Ramos (cell line): Measurements from ENCODE around the gene SIAH3.

Source experiments
- in situ Hi-C: fragments of 300-500 bp; cut with MboI; formaldehyde crosslinking; loops from one replicate; pipeline ENCODE4 v1.14.3; 2022; ENCODE audit warnings: low sequenced_read_pairs; ENCODE audit not compliant: unreplicated experiment

Gene SIAH3

GRCh38 chr13:45826731-45827130, 24.8 kb downstream of the SIAH3 start:
- in situ Hi-C loops, result no loop called here

DNA sequence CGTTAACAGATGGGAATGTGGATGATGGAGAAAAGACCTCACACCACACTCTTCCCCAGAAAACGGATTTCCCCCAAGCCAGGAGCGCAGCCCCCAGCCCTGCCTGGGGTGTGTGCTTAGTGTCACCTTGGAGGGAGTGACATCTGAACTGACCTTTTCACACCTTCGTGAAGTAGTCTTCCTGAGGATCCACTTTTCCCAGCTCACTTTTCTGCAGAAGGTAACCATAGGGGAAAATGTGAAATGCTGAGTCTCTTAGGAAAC, 26.2 kb downstream of the SIAH3 start:
- in situ Hi-C loops, result no loop called here

GRCh38 chr13:45823583-45823982, 28.0 kb downstream of the SIAH3 start:
- in situ Hi-C loops, result no loop called here

- in situ Hi-C loops, result no loop called here
Observed at GRCh38 chr13:45821811-45822210, 29.7 kb downstream of the SIAH3 start.

- in situ Hi-C loops, result no loop called here
Observed at GRCh38 chr13:45820106-45820838, 31.3 kb downstream of the SIAH3 start.

DNA sequence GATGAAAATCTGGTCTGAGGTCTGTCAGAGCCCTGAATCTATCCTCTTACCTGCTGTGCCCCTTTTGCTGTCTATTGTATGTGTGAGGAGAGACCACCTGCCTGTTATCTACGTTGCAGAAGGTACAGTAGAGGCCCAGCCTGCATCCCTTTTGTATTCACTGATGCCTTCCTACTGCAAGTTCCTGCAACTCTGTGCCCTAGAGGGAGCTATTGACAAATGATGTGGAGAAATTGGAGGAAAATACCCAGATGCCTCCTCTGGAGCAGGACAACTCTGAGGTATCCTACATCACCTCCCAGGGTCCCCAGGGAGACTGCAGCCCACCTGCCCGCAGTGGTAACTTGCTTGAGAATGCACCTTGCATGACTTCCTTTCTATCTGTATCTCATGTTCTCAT, 33.7 kb downstream of the SIAH3 start:
- in situ Hi-C loops, result no loop called here

DNA sequence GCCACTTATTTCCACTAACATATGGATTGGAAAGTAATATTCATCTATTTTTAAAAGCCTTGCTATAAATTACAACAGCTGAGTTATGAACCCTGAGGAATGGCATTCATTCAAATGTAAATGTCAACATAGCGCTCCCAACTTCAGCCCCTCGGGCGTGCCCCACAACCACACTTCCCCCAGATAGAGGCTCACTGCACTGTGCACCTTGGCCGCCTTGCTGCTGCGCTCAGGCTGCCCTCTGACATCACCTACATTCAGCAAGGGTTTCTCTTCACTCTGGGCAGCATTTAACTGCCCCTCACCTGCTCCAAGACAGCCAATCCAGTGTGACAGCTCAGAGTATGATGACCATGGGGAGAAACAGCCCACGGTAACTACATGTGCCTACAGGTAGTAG, 35.1 kb downstream of the SIAH3 start:
- in situ Hi-C loops, result no loop called here

DNA sequence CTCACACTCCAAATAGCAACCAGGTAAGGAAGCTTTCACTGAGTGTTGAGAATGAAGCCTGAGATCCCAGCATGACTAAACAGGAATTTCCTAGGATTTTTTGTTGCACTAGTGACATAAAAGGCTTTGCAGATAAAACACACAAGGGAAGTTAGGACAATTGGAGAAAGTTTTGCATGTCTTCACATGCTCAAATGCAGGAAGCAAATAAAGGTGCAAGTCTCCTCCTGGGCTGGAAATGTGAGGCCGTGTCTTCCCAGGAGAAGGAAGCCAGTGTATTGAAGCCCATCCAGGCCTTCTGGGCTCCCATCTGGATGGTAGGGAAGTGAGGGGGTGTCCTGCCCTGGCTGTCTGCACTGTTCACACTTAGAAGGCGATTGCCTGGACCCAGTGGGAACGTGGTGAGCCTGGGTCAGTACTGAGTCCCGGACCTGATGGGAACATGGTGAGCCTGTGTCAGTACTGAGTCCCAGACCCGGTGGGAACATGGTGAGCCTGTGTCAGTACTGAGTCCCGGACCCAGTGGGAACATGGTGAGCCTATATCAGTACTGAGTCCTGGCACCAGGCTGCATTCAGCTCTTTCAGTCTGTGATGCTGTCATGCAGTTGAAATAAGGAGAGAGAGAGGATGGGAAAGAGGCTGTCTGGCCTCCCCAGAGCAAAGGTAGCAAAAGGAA, 38.7 kb downstream of the SIAH3 start:
- in situ Hi-C loops, result no loop called here

DNA sequence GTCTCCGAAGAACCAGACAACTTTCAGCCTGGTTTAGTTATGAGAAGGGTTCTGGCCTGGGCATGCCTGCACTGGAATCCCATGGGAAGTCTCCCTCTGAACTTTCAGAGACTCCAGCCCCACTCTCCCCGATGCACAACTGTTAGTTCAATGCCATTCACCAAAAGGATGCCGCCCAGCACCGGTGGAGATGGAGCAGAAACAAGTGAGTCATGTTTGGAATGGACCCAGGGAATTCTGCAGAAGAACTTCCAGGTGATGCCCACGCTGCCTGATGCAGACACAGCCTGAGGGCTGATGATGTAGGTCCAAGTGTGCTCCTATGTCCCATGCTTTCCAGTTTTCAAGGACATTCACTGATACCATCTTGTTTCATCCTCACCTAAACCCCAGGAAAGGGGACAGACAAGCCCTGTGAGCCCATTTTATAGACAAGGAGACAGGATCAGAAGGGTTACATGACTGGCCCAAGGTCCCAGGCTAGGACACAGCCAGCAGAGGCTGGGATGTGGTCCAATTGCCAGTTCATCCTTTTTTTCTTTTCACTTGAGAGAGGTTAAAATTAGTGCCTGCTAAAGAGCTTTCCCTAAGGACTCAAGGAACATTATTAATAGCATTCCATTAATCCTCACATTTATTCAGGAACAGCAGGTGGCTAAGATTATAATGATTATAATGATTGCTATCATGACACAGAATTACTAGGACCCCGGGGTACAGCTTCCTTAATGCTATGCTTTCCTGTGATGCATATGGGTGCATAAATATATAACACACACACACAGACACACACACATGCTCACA, 39.5 kb downstream of the SIAH3 start:
- in situ Hi-C loops, result no loop called here

DNA sequence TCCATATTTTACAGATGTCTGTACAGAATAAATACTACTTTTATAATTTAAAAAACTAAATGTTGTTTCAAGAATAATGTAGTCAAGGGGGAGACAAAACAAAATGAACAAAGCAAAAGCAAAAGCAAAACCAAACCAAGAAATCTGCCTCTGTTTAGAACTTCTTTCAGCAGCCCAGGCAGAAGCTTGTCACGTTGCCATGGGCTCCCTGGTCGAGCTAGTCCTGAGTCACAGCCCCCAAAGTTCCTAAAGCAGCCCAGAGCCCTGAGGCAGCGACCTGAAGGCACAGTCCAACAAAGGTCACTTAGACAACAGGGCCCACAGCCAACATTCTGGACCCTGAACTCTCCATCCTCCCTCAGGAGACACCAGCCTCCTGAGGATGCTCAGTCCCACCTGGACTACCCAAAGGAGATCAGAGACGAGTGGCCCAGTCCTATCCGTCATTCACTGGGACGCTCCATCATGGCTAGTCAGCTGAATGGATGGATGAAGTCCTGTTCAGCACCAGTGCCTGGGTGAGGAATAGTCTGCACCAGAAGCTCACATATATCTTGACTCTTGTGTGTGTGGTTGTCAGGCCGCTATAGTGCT, 41.7 kb downstream of the SIAH3 start:
- in situ Hi-C loops, result no loop called here

DNA sequence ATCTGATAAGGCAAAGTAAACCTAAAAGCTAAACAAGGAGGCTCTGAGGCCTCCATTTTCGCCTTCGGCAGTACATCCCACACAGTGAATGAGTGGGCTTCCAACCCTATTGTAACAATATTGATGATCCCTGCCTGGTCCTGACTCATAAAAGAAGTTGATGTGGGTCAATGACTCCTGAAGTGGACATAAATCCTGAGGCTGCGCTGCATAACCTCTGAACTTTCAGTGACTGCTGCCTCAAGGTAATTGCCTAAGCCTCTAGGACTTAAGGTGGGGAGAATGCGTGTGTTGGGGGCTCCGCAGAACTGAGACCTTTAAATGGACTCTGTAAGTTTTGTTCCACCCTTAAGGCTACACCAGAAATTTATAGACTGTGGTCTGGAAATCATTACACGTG, 42.6 kb downstream of the SIAH3 start:
- in situ Hi-C loops, result no loop called here

DNA sequence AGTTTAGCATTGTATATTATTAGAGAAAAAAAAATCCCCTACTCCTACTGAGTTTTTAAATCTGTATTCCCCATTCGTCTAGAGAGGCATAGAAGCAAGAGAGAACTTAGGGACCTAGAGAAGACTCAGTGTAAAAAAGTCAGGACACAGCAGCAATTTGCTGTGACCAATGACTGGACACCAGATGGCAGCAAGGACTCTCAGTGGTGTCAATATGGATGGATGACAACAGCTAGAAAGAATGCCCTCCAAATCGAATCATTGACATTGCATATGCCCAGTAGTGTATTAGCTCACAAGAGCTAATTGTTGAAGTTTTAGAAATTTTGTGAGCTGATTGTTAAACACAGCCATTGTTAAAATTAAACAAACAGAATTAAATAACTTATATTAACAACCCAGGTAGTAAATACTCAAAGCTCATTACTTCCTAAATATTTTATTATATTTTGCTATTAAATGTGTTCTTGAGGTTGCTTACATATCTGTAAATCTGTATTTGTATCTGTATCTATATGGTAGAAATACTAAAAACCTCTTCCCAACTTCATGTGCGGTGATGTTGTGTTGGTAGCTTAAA, 43.9 kb downstream of the SIAH3 start:
- in situ Hi-C loops, result no loop called here

DNA sequence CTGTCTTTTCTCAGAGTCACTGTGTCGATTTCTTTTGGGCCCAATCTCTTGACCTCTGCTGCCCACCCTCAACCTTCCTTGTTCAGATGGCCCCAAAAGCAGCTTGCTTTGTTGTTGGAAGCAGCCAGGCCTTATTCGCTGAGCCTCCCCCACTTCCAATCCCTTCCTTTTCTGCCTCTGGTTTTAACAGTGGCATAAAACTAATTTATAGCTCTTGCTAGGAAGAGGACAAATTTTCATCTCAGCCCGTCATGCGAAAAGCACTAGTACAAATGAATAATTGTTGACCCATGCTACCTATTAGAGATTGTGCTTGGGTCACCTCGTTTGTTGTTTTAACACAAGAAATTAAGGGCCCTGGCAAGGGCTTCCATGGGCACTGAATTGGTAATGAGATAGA, 51.1 kb downstream of the SIAH3 start:
- in situ Hi-C loops, result no loop called here

- in situ Hi-C loops, result no loop called here
Observed at GRCh38 chr13:45799451-45799850, 52.1 kb downstream of the SIAH3 start.

DNA sequence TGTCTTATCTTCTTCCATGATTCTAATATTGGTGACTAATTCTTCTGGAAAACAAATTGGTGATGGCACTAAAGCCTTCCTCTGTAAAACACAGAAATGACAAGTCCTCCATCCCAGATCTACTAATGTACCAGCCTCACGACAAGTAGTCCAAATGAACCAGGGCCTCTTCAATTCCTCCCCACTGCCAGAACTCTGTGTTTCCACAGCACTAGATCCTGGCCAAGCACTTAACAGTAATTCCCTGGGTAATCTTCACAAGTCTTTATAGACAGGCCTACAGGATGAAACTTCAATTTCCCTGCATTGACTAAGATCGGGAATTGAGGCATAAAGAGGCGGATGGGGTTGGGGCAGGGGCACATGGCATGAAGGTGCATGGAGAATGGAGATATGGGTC, 52.7 kb downstream of the SIAH3 start:
- in situ Hi-C loops, result no loop called here

DNA sequence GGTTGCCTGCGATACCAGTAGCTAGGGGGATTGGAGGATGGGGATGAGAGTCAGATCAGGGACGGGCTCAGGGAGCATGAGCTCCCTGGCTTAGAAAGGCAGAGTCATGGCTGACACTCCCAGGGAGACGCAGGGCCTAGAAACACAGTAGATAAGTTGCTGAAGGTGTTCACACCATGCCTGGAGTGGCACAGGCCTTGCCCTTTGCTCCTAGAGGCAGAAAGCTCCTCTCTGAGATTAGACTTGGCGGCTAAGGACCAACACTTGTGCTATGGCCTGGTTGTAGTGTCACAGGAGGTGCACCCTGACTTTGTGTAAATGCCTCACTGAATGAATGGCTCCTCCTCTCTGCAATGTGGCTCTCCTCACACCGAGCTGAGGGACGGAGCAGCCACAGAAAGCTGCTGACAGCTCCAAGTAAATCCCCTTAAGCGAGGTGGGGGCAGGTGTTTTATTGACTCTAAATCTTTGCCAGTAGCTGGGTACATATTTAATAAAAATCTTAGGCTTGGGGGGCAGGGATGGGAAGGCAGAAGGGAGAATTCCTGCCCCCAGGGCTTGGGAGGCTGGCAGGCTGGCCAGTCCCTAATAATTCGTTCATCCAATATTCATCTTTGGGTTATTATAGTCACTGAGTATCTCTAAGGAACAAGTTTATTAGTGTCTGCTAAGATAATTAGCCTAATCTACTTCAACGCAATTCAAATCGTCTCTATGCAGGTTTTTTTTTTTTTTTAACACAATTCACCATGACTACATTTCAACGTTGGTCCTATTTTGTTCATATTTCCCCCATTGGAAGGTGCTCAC, 54.9 kb downstream of the SIAH3 start:
- in situ Hi-C loops, result no loop called here

GRCh38 chr13:45792827-45793303, 58.7 kb downstream of the SIAH3 start:
- in situ Hi-C loops, result no loop called here

DNA sequence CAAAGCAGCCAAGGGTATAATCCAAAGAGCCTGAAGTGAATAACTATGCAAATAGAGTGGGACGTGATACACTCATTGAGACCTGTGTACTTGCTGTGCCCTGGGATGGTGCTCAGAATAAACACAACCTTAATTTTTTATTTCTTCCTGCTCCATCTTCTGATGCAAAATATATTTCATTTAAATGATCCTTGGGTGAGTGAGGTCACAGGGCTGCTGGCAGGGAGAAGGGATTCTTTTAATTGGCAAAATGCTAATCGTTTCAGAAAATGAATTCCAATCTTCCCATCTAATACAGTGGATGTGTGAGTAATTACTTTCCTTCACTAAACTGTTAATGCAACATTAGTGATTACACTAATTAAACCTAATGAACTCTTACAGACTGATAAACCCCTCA, 63.5 kb downstream of the SIAH3 start:
- in situ Hi-C loops, result no loop called here

- in situ Hi-C loops, result no loop called here
Observed at GRCh38 chr13:45787346-45787745, 64.2 kb downstream of the SIAH3 start.
